OCI-LY1 (cell line): ENCODE results near the gene GALNT17.

Experiments
- H2AFZ ChIP-seq: fragments of 200-600 bp; sonication (generic), shearing (Covaris generic); 2 replicates; pipeline ENCODE4 v1.6.0; 2014; ENCODE audit warnings: antibody characterized with exemption, mild to moderate bottlenecking, low read length
- H3F3A ChIP-seq: fragments of 200-600 bp; sonication (generic), shearing (Covaris generic); 2 replicates; pipeline ENCODE4 v1.6.0; 2014; ENCODE audit warnings: mild to moderate bottlenecking, antibody characterized with exemption, low read length, moderate library complexity; ENCODE audit not compliant: insufficient read depth
- H3K27ac ChIP-seq: fragments of 200-600 bp; sonication (generic); 2 replicates; pipeline ENCODE4 v1.5.1; 2014; ENCODE audit warnings: low read length, mixed run types, mild to moderate bottlenecking, low read depth; ENCODE audit not compliant: poor library complexity, severe bottlenecking
- H3K27me3 ChIP-seq: fragments of 200-600 bp; sonication (generic); 2 replicates; pipeline ENCODE4 v1.6.0; 2014; ENCODE audit warnings: antibody characterized with exemption, mild to moderate bottlenecking, low read length, moderate library complexity; ENCODE audit not compliant: insufficient read depth
- H3K36me3 ChIP-seq: fragments of 200-600 bp; sonication (generic); 2 replicates; pipeline ENCODE4 v1.6.1; 2014; ENCODE audit warnings: mild to moderate bottlenecking, antibody characterized with exemption, low read length, moderate library complexity, mixed read lengths; ENCODE audit not compliant: insufficient read depth
- H3K4me1 ChIP-seq: fragments of 200-600 bp; sonication (generic); 2 replicates; pipeline ENCODE4 v1.5.1; 2014; ENCODE audit warnings: mild to moderate bottlenecking, low read length, moderate library complexity; ENCODE audit not compliant: insufficient read depth, severe bottlenecking
- H3K4me2 ChIP-seq: fragments of 200-600 bp; sonication (generic), shearing (Covaris generic); 2 replicates; pipeline ENCODE4 v1.6.1; 2014; ENCODE audit warnings: low read length
- H3K4me3 ChIP-seq: fragments of 200-600 bp; sonication (generic); 2 replicates; pipeline ENCODE4 v1.5.1; 2014; ENCODE audit warnings: low read length, low read depth, mild to moderate bottlenecking, mixed read lengths; ENCODE audit not compliant: poor library complexity, severe bottlenecking
- H3K79me2 ChIP-seq: fragments of 200-600 bp; shearing (Covaris generic); 2 replicates; pipeline ENCODE4 v1.6.1; 2016; ENCODE audit warnings: mixed run types, low read length, mixed read lengths; ENCODE audit not compliant: insufficient read depth
- H3K9ac ChIP-seq: fragments of 200-600 bp; sonication (generic), shearing (Covaris generic); 2 replicates; pipeline ENCODE4 v1.6.1; 2014; ENCODE audit warnings: mild to moderate bottlenecking, low read length, mixed read lengths
- H3K9me2 ChIP-seq: fragments of 200-600 bp; sonication (generic), shearing (Covaris generic); 2 replicates; pipeline ENCODE4 v1.6.1; 2014; ENCODE audit warnings: low read depth, mild to moderate bottlenecking, low read length, mixed read lengths
- H3K9me3 ChIP-seq: fragments of 200-600 bp; shearing (Covaris generic); 2 replicates; pipeline ENCODE4 v1.6.1; 2014; ENCODE audit warnings: low read length, mixed read lengths
- H4K20me1 ChIP-seq: fragments of 200-600 bp; sonication (generic), shearing (Covaris generic); 2 replicates; pipeline ENCODE4 v1.6.0; 2016; ENCODE audit warnings: mild to moderate bottlenecking, low read length; ENCODE audit not compliant: insufficient read depth
- EZH2 ChIP-seq: fragments of 200-600 bp; sonication (generic), shearing (Covaris generic); IDR thresholded peaks from 2 replicates; pipeline ENCODE4 v1.8.0; 2017; ENCODE audit warnings: borderline replicate concordance, mixed run types, mild to moderate bottlenecking, antibody characterized with exemption, low read length, moderate library complexity, mixed read lengths
- TF ChIP-seq, protein P1 (sequence below): fragments of 200-600 bp; sonication (generic), shearing (Covaris generic); IDR thresholded peaks from 2 replicates; pipeline ENCODE4 v1.5.1; 2017; ENCODE audit warnings: mild to moderate bottlenecking, antibody characterized with exemption, low read length, moderate library complexity, mixed read lengths

Gene GALNT17

GRCh38 chr7:71687831-71688599, 556.1 kb downstream of the GALNT17 start:
- H3K9ac ChIP-seq, result no peak overlapping the region
- H2AFZ ChIP-seq, result no peak overlapping the region
- no peak overlapping the region for H3K4me2 ChIP-seq
- H3K79me2 ChIP-seq, result no peaks in the 10 kb centered on the region
- H3K27ac ChIP-seq, result no peak overlapping the region
- no peaks in the 10 kb centered on the region for H3K4me1 ChIP-seq
- no peaks in the 10 kb centered on the region for H3K36me3 ChIP-seq
- H3K9me2 ChIP-seq, result no peaks in the 10 kb centered on the region
- no peaks in the 10 kb centered on the region for H3K9me3 ChIP-seq
- H3K27me3 ChIP-seq, result no peaks in the 10 kb centered on the region
- no peak overlapping the region for H3K4me3 ChIP-seq
- no peaks in the 10 kb centered on the region for H4K20me1 ChIP-seq
- no peak for TF ChIP-seq EZH2
- TF ChIP-seq, protein P1, sequence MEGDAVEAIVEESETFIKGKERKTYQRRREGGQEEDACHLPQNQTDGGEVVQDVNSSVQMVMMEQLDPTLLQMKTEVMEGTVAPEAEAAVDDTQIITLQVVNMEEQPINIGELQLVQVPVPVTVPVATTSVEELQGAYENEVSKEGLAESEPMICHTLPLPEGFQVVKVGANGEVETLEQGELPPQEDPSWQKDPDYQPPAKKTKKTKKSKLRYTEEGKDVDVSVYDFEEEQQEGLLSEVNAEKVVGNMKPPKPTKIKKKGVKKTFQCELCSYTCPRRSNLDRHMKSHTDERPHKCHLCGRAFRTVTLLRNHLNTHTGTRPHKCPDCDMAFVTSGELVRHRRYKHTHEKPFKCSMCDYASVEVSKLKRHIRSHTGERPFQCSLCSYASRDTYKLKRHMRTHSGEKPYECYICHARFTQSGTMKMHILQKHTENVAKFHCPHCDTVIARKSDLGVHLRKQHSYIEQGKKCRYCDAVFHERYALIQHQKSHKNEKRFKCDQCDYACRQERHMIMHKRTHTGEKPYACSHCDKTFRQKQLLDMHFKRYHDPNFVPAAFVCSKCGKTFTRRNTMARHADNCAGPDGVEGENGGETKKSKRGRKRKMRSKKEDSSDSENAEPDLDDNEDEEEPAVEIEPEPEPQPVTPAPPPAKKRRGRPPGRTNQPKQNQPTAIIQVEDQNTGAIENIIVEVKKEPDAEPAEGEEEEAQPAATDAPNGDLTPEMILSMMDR, result no peak
- H3F3A ChIP-seq, result no peaks in the 10 kb centered on the region

- Histone ChIP-seq H3K79me2 (no peaks in the 10 kb centered on the region), H2AFZ (no peak overlapping the region), H3K9me3 (no peaks in the 10 kb centered on the region), H3F3A (no peaks in the 10 kb centered on the region), H3K4me1 (no peaks in the 10 kb centered on the region), H3K4me2 (no peak overlapping the region), H3K36me3 (no peaks in the 10 kb centered on the region), H3K9me2 (no peaks in the 10 kb centered on the region), H4K20me1 (no peaks in the 10 kb centered on the region), H3K9ac (no peak overlapping the region), H3K4me3 (no peak overlapping the region), H3K27me3 (no peaks in the 10 kb centered on the region), H3K27ac (no peak overlapping the region)
- TF ChIP-seq, protein P1, result no peak
- TF ChIP-seq EZH2, result no peak
Measured at GRCh38 chr7:71691538-71691937, 559.6 kb downstream of the GALNT17 start.

- Histone ChIP-seq H3K36me3 (no peaks in the 10 kb centered on the region), H3K27me3 (no peaks in the 10 kb centered on the region), H3F3A (no peaks in the 10 kb centered on the region), H3K4me3 (no peak overlapping the region), H3K27ac (no peak overlapping the region), H3K9me2 (no peaks in the 10 kb centered on the region), H3K9ac (no peak overlapping the region), H4K20me1 (no peaks in the 10 kb centered on the region), H2AFZ (no peak overlapping the region), H3K4me2 (no peak overlapping the region), H3K4me1 (no peaks in the 10 kb centered on the region), H3K79me2 (no peaks in the 10 kb centered on the region), H3K9me3 (no peaks in the 10 kb centered on the region)
- no peak for TF ChIP-seq EZH2
- TF ChIP-seq, protein P1, result no peak
Measured at GRCh38 chr7:71694665-71695064, 562.7 kb downstream of the GALNT17 start.
